NCI-H146 treated with DMSO at 0.1 percent for 48 hours (cell line): ENCODE data around the gene RYR1.
"Not testable (repeated sequence)": the region's sequence is repeated elsewhere in the genome, so short reads cannot be mapped to it uniquely, and the experiment has no call there.

Experiments
- DNase-seq: peaks from one replicate; lab custom pipeline; 2025; ENCODE audit not compliant: unreplicated experiment; lab: John Stamatoyannopoulos, UW

Gene RYR1

DNA sequence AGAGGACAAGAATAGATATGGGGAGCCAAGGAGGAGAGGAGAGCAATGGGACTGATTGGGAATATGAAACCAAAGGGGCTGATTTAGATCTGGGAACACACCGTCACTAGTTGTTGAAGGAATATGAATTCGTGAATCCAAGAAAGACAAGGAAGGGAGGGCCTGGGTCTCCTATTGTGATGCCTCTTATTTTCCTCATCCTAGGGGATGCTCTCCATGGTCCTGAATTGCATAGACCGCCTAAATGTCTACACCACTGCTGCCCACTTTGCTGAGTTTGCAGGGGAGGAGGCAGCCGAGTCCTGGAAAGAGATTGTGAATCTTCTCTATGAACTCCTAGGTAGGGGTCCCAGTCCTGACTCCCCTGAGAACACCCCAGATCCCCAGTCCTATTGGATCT is 21.5 kb downstream of the RYR1 start:
- DNase-seq = no peak

DNA sequence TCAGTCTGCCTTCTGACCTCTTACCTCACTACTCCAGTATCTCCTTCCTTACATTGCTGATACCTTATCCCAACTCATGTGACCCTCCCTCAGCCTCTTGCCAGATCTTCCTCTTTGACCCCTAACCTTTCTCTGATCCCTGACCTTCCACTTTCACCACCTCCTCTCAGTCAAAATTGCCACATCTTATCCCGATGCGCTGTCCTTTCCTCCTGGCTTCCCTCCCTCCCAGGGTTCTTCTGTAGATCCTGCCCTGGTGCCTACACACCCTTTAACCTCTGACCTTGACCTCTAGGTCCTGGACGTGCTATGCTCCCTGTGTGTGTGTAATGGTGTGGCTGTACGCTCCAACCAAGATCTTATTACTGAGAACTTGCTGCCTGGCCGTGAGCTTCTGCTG is 23.7 kb downstream of the RYR1 start:
- no peak for DNase-seq

GRCh38 chr19:38457690-38458405 is 24.4 kb downstream of the RYR1 start:
- DNase-seq = no peak

DNA sequence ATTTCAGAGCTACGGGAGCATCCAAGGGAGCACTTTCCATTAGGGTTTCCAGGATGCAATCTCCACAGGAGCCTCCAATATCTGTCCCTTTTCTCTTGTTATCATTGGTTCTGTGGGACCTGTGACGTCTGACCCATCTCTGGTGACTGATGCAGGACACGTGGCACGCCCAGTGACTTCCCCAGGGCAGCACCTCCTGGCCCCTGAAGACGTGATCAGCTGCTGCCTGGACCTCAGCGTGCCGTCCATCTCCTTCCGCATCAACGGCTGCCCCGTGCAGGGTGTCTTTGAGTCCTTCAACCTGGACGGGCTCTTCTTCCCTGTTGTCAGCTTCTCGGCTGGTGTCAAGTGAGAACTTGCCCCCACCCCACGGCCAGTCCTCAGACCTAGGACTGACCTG is 25.5 kb downstream of the RYR1 start:
- DNase-seq = no peak

GRCh38 chr19:38463365-38463764 is 29.9 kb downstream of the RYR1 start:
- DNase-seq = no peak

GRCh38 chr19:38464421-38465082 is 31.1 kb downstream of the RYR1 start:
- no peak for DNase-seq

GRCh38 chr19:38466050-38466449 is 32.6 kb downstream of the RYR1 start:
- DNase-seq = no peak

GRCh38 chr19:38467541-38468525 is 34.3 kb downstream of the RYR1 start:
- DNase-seq = no peak

- no peak for DNase-seq
Observed at GRCh38 chr19:38469151-38469550, 35.7 kb downstream of the RYR1 start.

DNA sequence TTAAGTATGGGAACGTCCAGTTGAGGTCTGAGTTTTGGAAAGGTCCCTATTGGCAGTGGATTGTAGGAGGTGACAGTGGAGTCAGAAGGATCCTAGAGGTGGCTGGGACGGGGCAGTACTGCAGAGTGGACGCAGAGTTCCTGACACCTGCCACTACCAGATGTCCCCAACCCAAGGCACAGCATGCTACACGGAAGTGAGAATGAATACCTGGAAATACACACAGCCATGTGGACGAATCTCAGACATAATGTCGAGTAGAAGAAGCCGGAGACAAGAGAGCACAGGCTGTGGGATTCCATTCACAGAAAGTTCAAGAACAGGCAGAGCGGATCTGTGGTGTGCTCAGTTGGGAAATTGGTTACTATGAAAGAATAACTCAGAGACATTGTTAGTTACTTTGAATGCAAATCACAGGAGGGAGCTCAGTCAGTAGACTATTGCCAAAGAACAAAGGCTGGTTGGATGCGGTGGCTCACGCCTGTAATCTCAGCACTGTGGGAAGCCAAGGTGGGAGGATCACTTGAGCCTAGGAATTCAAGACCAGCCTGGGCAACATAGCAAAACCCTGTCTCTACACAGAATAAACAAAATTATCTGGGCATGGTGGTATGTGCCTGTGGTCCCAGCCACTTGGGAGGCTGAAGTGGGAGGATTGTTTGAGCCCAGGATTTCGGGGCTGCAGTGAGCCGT is 37.4 kb downstream of the RYR1 start:
- DNase-seq = no peak

GRCh38 chr19:38472725-38473124 is 39.2 kb downstream of the RYR1 start:
- DNase-seq = not testable (repeated sequence)

DNA sequence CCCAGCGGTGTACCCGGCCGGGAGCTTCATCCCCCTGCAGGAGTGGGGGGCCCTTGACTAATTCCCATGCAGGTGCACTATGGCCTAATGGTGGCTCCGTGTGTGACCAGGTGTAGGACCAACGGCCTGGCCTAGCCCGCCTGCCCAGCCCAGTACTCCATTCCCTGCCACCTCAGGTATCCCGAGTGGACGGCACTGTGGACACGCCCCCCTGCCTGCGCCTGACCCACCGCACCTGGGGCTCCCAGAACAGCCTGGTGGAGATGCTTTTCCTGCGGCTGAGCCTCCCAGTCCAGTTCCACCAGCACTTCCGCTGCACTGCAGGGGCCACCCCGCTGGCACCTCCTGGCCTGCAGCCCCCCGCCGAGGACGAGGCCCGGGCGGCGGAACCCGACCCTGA is 39.7 kb downstream of the RYR1 start:
- no peak for DNase-seq

DNA sequence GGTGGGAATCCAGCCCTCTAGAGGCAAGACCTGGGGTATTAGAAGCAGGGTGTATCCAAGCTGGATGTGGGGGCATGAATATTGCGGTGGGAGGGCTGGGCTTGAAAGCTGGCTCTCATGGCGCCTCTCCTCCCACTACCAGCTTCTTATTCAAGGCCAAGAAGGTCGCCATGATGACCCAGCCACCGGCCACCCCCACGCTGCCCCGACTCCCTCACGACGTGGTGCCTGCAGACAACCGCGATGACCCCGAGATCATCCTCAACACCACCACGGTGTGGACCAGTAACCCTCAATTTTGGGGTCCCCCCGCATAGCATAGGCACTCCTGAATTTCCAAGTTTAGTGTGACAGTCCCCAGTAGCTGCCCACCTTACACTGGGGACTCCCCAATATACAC is 41.7 kb downstream of the RYR1 start:
- DNase-seq = no peak

DNA sequence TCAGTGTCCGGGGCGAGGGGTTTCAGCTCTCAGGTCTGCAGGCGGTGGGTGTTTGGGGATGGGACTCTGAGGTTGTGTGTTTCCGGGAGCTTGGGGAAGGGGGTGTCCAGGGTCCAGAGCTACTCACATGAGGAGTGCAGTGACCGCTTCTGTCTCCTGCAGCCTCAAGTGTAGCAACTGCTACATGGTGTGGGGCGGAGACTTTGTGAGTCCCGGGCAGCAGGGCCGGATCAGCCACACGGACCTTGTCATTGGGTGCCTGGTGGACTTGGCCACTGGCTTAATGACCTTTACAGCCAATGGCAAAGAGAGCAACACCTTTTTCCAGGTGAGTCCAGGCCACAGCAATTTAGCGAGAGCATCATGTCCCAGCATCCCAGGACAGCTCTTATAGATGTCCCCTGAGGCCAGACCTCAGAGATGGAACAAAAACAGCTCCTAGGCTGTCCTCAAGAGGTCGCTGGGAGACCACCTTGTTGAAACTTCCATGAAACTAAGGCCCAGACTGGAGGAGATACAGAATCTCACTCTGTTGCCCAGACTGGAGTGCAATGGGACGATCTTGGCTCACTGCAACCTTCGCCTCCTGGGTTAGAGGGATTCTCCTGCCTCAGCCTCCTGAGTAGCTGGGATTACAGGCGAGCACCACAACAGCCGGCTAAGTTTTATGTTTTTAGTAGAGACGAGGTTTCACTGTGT is 44.9 kb downstream of the RYR1 start:
- DNase-seq = no peak

GRCh38 chr19:38482496-38482895 is 49.0 kb downstream of the RYR1 start:
- DNase-seq = no peak

- DNase-seq = no peak
Observed at GRCh38 chr19:38483016-38483630, 49.6 kb downstream of the RYR1 start.

GRCh38 chr19:38484747-38485146 is 51.3 kb downstream of the RYR1 start:
- no peak for DNase-seq

- DNase-seq = no peak
Observed at GRCh38 chr19:38485541-38486285, 52.2 kb downstream of the RYR1 start.

DNA sequence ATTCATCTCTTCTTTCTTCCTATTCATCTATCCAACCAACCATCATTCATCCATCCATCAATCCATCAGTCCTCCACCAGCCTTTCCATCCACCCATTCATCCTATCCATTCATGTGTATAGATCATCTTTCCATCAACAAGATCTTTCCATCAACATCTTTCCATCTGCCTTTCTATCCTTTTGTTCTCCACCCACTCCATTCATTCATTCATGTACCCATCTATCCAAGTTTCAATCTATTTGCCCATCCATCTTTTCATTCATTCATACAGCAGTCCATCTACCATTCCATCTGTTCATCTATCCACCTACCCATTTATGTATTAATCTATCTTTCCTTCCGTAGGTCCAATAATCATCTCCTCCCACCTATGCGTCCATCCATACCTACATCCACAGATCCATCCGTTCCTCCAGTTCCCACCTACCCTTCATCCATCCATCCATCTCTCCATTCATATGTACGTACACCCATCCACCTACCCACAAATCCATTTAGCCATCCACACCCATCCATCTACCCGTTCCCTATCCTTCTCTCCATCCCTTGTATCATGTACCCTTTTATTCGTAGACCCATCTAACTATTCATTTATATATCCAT is 53.3 kb downstream of the RYR1 start:
- DNase-seq = no peak
